Right atrium auricular region (tissue), 2 donors: ENCODE measurements around the gene RFTN2. TPM values are rescaled to one million over a fixed set of nuclear protein-coding genes. Genes with fewer than 3 reads are reported as not detected.

Experiments used
- DNase-seq: peaks from one replicate; pipeline ENCODE4 v3.0.0-alpha.2; 2019; ENCODE audit warnings: low spot score
- H3K27ac ChIP-seq, 2 donors: fragments of 200-600 bp; sonication (generic); 1 replicate in 1 of 2; 2 replicates in 1 of 2; pipeline ENCODE4 v1.5.1; 2016 to 2019
- H3K27me3 ChIP-seq, 2 donors: fragments of 200-600 bp; sonication (generic); one replicate each; pipeline versions ENCODE4 v1.5.1 to v1.6.0; 2017 to 2019
- H3K36me3 ChIP-seq: fragments of 200-600 bp; sonication (generic); one replicate; pipeline ENCODE4 v1.5.1; 2016
- H3K4me1 ChIP-seq, 2 donors: fragments of 200-600 bp; sonication (generic); one replicate each; pipeline versions ENCODE4 v1.5.1 to v1.6.0; 2017 to 2019
- H3K4me3 ChIP-seq, 2 donors: fragments of 200-600 bp; sonication (generic); 1 replicate in 1 of 2; 2 replicates in 1 of 2; pipeline ENCODE4 v1.5.1; 2017 to 2019; ENCODE audit warnings: mild to moderate bottlenecking in 1 of 2, moderate library complexity in 1 of 2
- H3K9me3 ChIP-seq, 2 donors: fragments of 200-600 bp; sonication (generic); one replicate each; pipeline ENCODE4 v1.5.1; 2019
- total RNA-seq, 2 donors: library from RNA; depleted of rRNA; stranded (reverse); fragments of >200 nt; gene quantifications; one replicate each; pipeline ENCODE4 v1.1.0, GENCODE V29; 2016
- TF ChIP-seq, protein P1 (sequence below), 2 donors: fragments of 200-600 bp; sonication (generic); IDR thresholded peaks; one replicate each; pipeline ENCODE4 v1.5.1; 2019; ENCODE audit warnings: antibody characterized with exemption in 2 of 2

RFTN2 gene
- total RNA-seq, 2 donors from 2014 or later = 4.5 to 11.6 TPM

DNA sequence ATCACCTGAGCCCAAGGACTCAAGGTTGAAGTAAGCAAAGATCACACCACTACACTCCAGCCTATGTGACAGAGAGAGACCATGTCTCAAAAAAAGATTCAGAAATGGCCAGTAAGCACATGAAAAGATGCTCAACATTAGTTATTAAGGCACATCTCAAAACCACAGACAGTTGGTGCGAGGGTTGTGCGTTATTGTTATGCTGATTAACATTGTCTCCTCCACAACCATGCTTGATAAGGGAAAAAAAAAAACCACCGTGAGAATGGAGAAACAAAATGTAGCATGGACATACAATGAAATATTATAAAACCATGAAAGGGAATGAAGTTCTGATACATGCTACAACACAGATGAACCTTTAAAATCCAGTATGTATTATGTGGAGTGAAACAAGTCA lies 132.2 kb downstream of the RFTN2 start:
- no peaks in the 10 kb centered on the region for H3K27me3 ChIP-seq
- H3K9me3 ChIP-seq = no peaks in the 10 kb centered on the region
- TF ChIP-seq, protein P1, sequence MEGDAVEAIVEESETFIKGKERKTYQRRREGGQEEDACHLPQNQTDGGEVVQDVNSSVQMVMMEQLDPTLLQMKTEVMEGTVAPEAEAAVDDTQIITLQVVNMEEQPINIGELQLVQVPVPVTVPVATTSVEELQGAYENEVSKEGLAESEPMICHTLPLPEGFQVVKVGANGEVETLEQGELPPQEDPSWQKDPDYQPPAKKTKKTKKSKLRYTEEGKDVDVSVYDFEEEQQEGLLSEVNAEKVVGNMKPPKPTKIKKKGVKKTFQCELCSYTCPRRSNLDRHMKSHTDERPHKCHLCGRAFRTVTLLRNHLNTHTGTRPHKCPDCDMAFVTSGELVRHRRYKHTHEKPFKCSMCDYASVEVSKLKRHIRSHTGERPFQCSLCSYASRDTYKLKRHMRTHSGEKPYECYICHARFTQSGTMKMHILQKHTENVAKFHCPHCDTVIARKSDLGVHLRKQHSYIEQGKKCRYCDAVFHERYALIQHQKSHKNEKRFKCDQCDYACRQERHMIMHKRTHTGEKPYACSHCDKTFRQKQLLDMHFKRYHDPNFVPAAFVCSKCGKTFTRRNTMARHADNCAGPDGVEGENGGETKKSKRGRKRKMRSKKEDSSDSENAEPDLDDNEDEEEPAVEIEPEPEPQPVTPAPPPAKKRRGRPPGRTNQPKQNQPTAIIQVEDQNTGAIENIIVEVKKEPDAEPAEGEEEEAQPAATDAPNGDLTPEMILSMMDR (IDR thresholded peaks at IDR 0.05) = no peak
- H3K4me1 ChIP-seq = peaks cover 0 to 13% of the 10 kb centered on the region in 2 donors
- no peak overlapping the region for H3K4me3 ChIP-seq
- H3K36me3 ChIP-seq = peaks cover 36% of the 10 kb centered on the region
- H3K27ac ChIP-seq = no peak overlapping the region
- no peak for DNase-seq

DNA sequence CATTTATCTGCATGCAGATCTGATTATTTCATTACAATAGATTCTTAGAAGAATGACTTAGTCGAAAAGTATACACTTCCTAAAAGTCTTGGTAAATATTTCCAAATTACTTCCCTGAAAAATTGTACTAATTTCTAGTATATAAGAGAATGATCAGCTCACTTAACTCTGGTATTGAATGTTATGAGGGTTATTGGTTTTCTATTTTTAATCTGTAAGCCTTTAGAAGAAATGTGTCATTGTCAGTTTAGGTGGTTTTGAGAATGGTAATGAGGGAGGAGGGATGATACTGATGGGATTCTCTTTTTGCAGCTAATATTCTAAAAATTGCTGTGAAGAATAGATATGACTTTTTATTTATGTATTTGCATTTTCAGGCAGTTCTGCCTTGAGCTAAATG lies 135.7 kb downstream of the RFTN2 start:
- Histone ChIP-seq H3K4me3 (no peak overlapping the region), H3K36me3 (peaks cover 23% of the 10 kb centered on the region), H3K4me1 (peaks cover 0 to 15% of the 10 kb centered on the region in 2 donors), H3K27ac (no peak overlapping the region), H3K9me3 (no peaks in the 10 kb centered on the region), H3K27me3 (no peaks in the 10 kb centered on the region)
- TF ChIP-seq, protein P1 (IDR thresholded peaks at IDR 0.05) = no peak
- DNase-seq = no peak

DNA sequence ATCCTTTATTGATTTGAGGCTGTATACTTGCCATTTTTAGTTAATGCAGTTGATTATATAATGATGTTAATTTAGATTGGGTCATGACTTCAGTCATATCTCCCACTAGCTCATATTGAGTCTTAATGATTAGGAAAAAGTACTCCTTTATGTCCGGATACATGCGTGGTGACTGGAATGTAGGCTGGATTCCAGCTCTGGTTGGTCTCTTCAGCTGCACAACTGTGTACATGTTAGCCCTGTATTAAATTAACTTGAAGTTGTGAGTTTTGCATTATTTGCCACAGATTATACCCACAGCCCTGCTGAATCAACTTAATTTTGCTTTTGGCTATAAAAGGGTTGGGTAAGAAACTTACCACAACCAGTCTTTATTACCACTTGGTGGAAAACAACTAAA lies 137.0 kb downstream of the RFTN2 start:
- peaks cover 14% of the 10 kb centered on the region for H3K36me3 ChIP-seq
- H3K4me3 ChIP-seq = no peak overlapping the region
- TF ChIP-seq, protein P1 (IDR thresholded peaks at IDR 0.05) = no peak
- peaks cover 0 to 15% of the 10 kb centered on the region in 2 donors for H3K4me1 ChIP-seq
- no peak for DNase-seq
- H3K9me3 ChIP-seq = no peaks in the 10 kb centered on the region
- H3K27ac ChIP-seq = no peak overlapping the region
- no peaks in the 10 kb centered on the region for H3K27me3 ChIP-seq

Other genes with a start within 250 kb of the RFTN2 start
- 100 to 1,000 TPM; 103 to 128 TPM for gene SF3B1, start 240.6 kb downstream of the RFTN2 start, total RNA-seq
- 10 to 100 TPM; 29.5 to 33.2 TPM for gene COQ10B, start 222.0 kb downstream of the RFTN2 start, total RNA-seq
- gene HSPD1, start 175.7 kb downstream of the RFTN2 start, total RNA-seq = 10 to 100 TPM; 70.0 to 96.0 TPM
- 100 to 1,000 TPM in 1 of 2 donors, 10 to 100 TPM in 1; 82.7 to 122 TPM for gene HSPE1, start 175.2 kb downstream of the RFTN2 start, total RNA-seq
- gene MOB4, start 159.5 kb downstream of the RFTN2 start, total RNA-seq = 10 to 100 TPM; 23.5 to 35.9 TPM
- 1 to 10 TPM; 4.4 to 7.1 TPM for gene MARS2, start 29.8 kb upstream of the RFTN2 start, total RNA-seq
- gene BOLL, start 109.7 kb upstream of the RFTN2 start, total RNA-seq = not detected
- gene PLCL1, start 129.0 kb upstream of the RFTN2 start, total RNA-seq = 10 to 100 TPM; 26.8 to 32.0 TPM